A549 (cell line): ENCODE results near the gene ZBTB16. TPM values are rescaled to one million over a fixed set of nuclear protein-coding genes. Genes with fewer than 3 reads are reported as not detected.

ENCODE experiments used
- ATAC-seq, 2 experiments: fragments of 200-7000 bp in 1 of 2; fragments of >200 bp in 1 of 2; cut with Nextera tagmentation in 1 of 2; cut with Tn5 transposase in 1 of 2; 3 replicates each; pipeline versions ENCODE4 v1.8.0 to v1.9.1; 2018 to 2020; ENCODE audit warnings: mild to moderate bottlenecking in 1 of 2, moderate library complexity in 1 of 2
- CTCF ChIA-PET: fragments of 300-600 bp; sonication (Branson Sonifier 250); formaldehyde crosslinking; extraction: SDS; loops from one replicate; lab custom pipeline; 2021; ENCODE audit warnings: antibody characterized with exemption, inconsistent platforms; lab: Yijun Ruan, JAX
- POLR2A ChIA-PET: fragments of 350-600 bp; formaldehyde crosslinking; extraction: SDS; loops from one replicate; lab custom pipeline; 2021; ENCODE audit warnings: antibody characterized with exemption, inconsistent platforms; lab: Yijun Ruan, JAX
- DNase-seq, 2 experiments: peaks; one replicate each; pipeline versions ENCODE4 v3.0.0 to v3.0.0-alpha.2; 2011 to 2016; ENCODE audit warnings: low read depth in 1 of 2, low spot score in 1 of 2
- FAIRE-seq: peaks from 2 replicates; lab custom pipeline; 2011; peaks lifted over from hg19 to GRCh38; lab: Jason Lieb, UNC
- H3K27ac ChIP-seq, 2 experiments: fragments of >200 bp; sonication (Bioruptor Twin); formaldehyde crosslinking; 3 replicates each; pipeline ENCODE4 v1.5.1; 2016 to 2017
- H3K4me1 ChIP-seq: fragments of >200 bp; sonication (Bioruptor Twin); formaldehyde crosslinking; 3 replicates; pipeline ENCODE4 v1.6.1; 2016
- H3K4me2 ChIP-seq: fragments of >200 bp; sonication (Bioruptor Twin); formaldehyde crosslinking; 3 replicates; pipeline ENCODE4 v1.6.1; 2016
- H3K4me3 ChIP-seq: fragments of >200 bp; sonication (Bioruptor Twin); formaldehyde crosslinking; 3 replicates; pipeline ENCODE4 v1.5.1; 2016
- H3K9me3 ChIP-seq: fragments of >200 bp; sonication (Bioruptor Twin); formaldehyde crosslinking; 3 replicates; pipeline ENCODE4 v1.6.1; 2016
- CHD2 ChIP-seq: fragments of 150-350 bp; IDR thresholded peaks from 2 replicates; pipeline ENCODE4 v1.6.1; 2014; ENCODE audit warnings: low read length; ENCODE audit not compliant: partially characterized antibody
- CHD4 ChIP-seq: fragments of 200-600 bp; sonication (generic); IDR thresholded peaks from 2 replicates; pipeline ENCODE4 v1.6.1; 2016; ENCODE audit warnings: antibody characterized with exemption, mild to moderate bottlenecking, borderline replicate concordance
- FOXS1 ChIP-seq: fragments of 250-450 bp; sonication (Bioruptor Pico); IDR thresholded peaks from 2 replicates; pipeline ENCODE4 v1.5.0; 2020; ENCODE audit warnings: mild to moderate bottlenecking, moderate library complexity
- HOXA7 ChIP-seq: fragments of 250-450 bp; sonication (Bioruptor Pico); IDR thresholded peaks from 2 replicates; pipeline ENCODE4 v1.5.0; 2020; ENCODE audit warnings: mild to moderate bottlenecking, moderate library complexity
- JUN ChIP-seq, 2 experiments: fragments of >200 bp; sonication (Bioruptor Twin); formaldehyde crosslinking; IDR thresholded peaks; 2 replicates in 1 of 2; 3 replicates in 1 of 2; pipeline ENCODE4 v1.6.1; 2016 to 2017
- MAFK ChIP-seq: fragments of 450-650 bp; IDR thresholded peaks from 2 replicates; pipeline ENCODE4 v1.6.1; 2014; ENCODE audit not compliant: partially characterized antibody
- NR3C1 ChIP-seq: fragments of >200 bp; sonication (Bioruptor Twin); formaldehyde crosslinking; IDR thresholded peaks from 3 replicates; pipeline ENCODE4 v1.6.1; 2017
- POLR2A ChIP-seq: IDR thresholded peaks from 2 replicates; pipeline ENCODE4 v1.6.1; 2012; ENCODE audit warnings: mild to moderate bottlenecking, low read length
- POLR2AphosphoS2 ChIP-seq: conservative IDR thresholded peaks from 2 replicates; pipeline ENCODE4 v1.6.1; 2012; ENCODE audit warnings: low read length, improper control_type of control experiment, inconsistent platforms
- RCOR1 ChIP-seq: fragments of 150-350 bp; IDR thresholded peaks from 2 replicates; pipeline ENCODE4 v1.6.1; 2014; ENCODE audit warnings: antibody characterized with exemption, low read length, low read depth
- SMC3 ChIP-seq: fragments of >200 bp; sonication (Bioruptor Twin); formaldehyde crosslinking; IDR thresholded peaks from 3 replicates; pipeline ENCODE4 v1.6.1; 2018; ENCODE audit warnings: inconsistent platforms
- SREBF2 ChIP-seq: fragments of 450-650 bp; IDR thresholded peaks from 2 replicates; pipeline ENCODE4 v1.6.1; 2014; ENCODE audit warnings: mild to moderate bottlenecking, moderate library complexity
- TFCP2L1 ChIP-seq: fragments of 250-450 bp; sonication (Bioruptor Pico); IDR thresholded peaks from 2 replicates; pipeline ENCODE4 v1.5.0; 2021; ENCODE audit warnings: mild to moderate bottlenecking
- TP53 ChIP-seq: fragments of 250-450 bp; sonication (Bioruptor Pico); IDR thresholded peaks from 2 replicates; pipeline ENCODE4 v1.5.0; 2021; ENCODE audit warnings: mild to moderate bottlenecking, moderate library complexity
- ZFP36 ChIP-seq: fragments of 450-650 bp; IDR thresholded peaks from 2 replicates; pipeline ENCODE4 v1.6.1; 2014; ENCODE audit warnings: borderline replicate concordance; ENCODE audit not compliant: partially characterized antibody
- ZNF302 ChIP-seq: fragments of 250-450 bp; sonication (Bioruptor Pico); IDR thresholded peaks from 2 replicates; pipeline ENCODE4 v1.9.0; 2021; ENCODE audit warnings: inconsistent platforms, mild to moderate bottlenecking, moderate library complexity
- ZSCAN20 ChIP-seq: fragments of 250-450 bp; sonication (Bioruptor Pico); IDR thresholded peaks from 2 replicates; pipeline ENCODE4 v1.8.0; 2022; ENCODE audit warnings: mild to moderate bottlenecking, moderate library complexity
- WGBS: methylation state at CpG from one replicate; pipeline ENCODE4 v1.1.6; 2017; ENCODE audit errors: missing lambda C conversion rate; 5-methylcytosine and 5-hydroxymethylcytosine counted together
- polyA plus RNA-seq, 4 experiments: library from polyadenylated mRNA; depleted of rRNA in 3 of 4; stranded (reverse); fragments of >200 nt; fragmentation: RNase III in 1 of 4; extraction: RNeasy Plus Mini Kit Qiagen cat#74134 plus additional on column Dnase treatment in 1 of 4; gene quantifications; 2 replicates in 3 of 4; 3 replicates in 1 of 4; pipeline ENCODE4 v1.2.3, GENCODE V29; 2011 to 2017
- TF ChIP-seq, protein P1 (sequence below): fragments of >200 bp; sonication (Bioruptor Twin); formaldehyde crosslinking; IDR thresholded peaks from 3 replicates; pipeline ENCODE4 v1.5.1; 2016
- TF ChIP-seq, protein P2 (sequence below): IDR thresholded peaks from 2 replicates; pipeline ENCODE4 v1.6.1; 2012; ENCODE audit warnings: low read depth, borderline replicate concordance
- TF ChIP-seq, protein P3 (sequence below): fragments of 250-450 bp; sonication (Bioruptor Pico); IDR thresholded peaks from 2 replicates; pipeline ENCODE4 v1.5.0; 2020; ENCODE audit warnings: low read depth, mild to moderate bottlenecking, moderate library complexity

Gene ZBTB16
- polyA plus RNA-seq, 2 of the 4 experiments (the other 2 are of a cell fraction): not detected

DNA sequence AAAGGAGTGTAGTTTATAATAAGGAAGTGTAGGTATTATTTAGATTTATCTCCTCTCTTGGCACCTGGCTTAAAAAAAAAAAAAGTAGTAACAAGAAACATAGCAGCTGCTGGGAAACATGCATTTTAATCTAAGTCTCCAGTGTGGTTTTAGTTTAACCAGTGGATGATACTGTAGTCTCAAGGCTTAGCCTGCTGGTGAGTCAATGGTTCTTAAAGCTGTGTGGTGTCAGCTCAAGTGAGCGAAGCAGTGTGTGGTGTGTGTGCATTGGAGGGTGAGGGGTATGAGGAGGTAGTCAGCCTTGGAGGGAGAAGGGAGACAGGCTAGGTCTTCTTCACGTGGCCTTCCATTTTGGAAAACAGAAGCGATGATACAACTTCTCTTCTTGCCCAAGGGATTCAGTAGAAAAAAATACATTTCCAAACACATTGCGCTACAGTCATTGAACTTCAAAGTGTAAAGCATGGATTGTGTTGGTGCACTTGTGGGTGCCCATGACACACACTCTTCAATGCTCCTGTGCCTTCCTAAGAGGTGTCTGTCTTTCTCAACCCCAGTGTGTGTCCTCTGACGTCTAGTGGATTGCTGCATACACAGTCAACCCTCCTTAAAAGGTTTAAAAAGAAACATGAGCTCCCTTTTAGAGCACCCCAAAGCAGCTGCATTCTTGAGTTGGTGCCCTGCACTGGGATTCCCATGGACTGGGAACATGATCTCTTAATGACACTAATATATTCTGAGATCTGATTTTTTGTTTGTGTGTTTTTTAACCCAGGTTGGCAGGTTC lies 40.1 kb downstream of the ZBTB16 start (continued):
- TF ChIP-seq JUN (IDR thresholded peaks at IDR 0.05) (no peak), ZFP36 (no peak), SMC3 (no peak)
- TF ChIP-seq, protein P1, sequence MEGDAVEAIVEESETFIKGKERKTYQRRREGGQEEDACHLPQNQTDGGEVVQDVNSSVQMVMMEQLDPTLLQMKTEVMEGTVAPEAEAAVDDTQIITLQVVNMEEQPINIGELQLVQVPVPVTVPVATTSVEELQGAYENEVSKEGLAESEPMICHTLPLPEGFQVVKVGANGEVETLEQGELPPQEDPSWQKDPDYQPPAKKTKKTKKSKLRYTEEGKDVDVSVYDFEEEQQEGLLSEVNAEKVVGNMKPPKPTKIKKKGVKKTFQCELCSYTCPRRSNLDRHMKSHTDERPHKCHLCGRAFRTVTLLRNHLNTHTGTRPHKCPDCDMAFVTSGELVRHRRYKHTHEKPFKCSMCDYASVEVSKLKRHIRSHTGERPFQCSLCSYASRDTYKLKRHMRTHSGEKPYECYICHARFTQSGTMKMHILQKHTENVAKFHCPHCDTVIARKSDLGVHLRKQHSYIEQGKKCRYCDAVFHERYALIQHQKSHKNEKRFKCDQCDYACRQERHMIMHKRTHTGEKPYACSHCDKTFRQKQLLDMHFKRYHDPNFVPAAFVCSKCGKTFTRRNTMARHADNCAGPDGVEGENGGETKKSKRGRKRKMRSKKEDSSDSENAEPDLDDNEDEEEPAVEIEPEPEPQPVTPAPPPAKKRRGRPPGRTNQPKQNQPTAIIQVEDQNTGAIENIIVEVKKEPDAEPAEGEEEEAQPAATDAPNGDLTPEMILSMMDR: no peak
- TF ChIP-seq, all 56 proteins: peak for 0

DNA sequence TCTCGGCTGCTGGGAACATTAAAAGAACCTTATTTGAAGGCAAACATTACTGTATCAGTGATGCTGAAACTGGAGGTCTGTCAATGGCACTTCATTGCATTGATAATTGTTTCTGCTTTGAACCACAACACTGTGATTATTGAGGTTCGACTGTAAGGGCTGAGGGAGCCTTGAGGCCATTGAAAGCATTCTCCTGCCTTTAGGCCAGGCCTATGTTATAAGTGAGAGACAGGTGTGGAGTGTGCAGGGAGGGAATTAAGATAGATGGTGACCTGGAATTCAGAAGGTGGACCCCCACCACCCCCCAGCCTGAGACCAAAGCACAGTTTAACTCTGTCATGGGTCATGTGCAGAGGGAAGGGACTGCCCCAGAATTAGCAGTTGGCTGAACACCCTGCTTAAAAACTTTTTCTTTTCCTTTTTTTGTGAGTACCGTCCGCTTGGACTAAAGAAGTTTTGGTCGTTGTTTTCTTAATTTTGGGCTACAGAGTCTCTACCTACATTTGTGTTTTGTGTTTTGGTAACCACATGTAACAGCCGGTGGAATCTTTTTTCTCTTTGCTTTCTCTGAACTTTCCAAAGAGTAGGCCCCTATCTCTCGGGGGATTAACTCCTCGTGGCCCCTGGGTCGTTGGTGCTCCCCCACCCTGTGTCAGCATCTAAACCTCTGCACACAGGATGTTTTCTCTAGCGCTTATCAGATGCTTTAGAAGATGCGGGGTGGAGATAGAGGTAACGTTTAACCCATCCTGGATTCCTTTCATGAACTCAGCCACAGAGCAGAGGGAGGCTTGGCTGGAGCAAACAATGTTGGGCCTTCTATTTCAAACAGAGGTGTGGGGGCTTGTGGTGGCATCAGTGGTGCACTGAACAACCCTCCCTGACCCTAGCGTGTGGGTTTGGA lies 43.7 kb downstream of the ZBTB16 start:
- TF ChIP-seq TFCP2L1 (no peak), CHD4 (no peak), FOXS1 (CRISPR knock-in tag) (no peak), MAFK (no peak), POLR2A (no peak), CHD2 (no peak), NR3C1 (no peak), HOXA7 (no peak), SREBF2 (no peak), JUN (IDR thresholded peaks at IDR 0.05) (no peak), ZSCAN20 (CRISPR knock-in tag) (no peak), POLR2AphosphoS2 (no peak), TP53 (CRISPR knock-in tag) (no peak), RCOR1 (no peak), ZNF302 (no peak)
- TF ChIP-seq, protein P2, sequence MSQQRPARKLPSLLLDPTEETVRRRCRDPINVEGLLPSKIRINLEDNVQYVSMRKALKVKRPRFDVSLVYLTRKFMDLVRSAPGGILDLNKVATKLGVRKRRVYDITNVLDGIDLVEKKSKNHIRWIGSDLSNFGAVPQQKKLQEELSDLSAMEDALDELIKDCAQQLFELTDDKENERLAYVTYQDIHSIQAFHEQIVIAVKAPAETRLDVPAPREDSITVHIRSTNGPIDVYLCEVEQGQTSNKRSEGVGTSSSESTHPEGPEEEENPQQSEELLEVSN: no peak
- TF ChIP-seq, protein P1: no peak
- TF ChIP-seq, protein P3, sequence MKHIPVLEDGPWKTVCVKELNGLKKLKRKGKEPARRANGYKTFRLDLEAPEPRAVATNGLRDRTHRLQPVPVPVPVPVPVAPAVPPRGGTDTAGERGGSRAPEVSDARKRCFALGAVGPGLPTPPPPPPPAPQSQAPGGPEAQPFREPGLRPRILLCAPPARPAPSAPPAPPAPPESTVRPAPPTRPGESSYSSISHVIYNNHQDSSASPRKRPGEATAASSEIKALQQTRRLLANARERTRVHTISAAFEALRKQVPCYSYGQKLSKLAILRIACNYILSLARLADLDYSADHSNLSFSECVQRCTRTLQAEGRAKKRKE (CRISPR knock-in tag): no peak
- H3K27ac ChIP-seq: no peak overlapping the region
- WGBS: 46% methylated on average over 13 of the region's 13 CpGs
- H3K4me1 ChIP-seq: no peaks in the 10 kb centered on the region
- DNase-seq (no peak), ATAC-seq (no peak), FAIRE-seq (no peak)
- ChIA-PET POLR2A (no interaction called here), CTCF (no interaction called here)
- no peaks in the 10 kb centered on the region for H3K9me3 ChIP-seq
- no peak overlapping the region for H3K4me2 ChIP-seq
- H3K4me3 ChIP-seq: no peak overlapping the region
